ENCODE results near the gene S100A1. TPM values are rescaled to one million over a fixed set of nuclear protein-coding genes. Genes with fewer than 3 reads are reported as not detected.
A peak's percentile ranks its signal among the peaks of the same experiment; 100 is the strongest.

Gene S100A1
- total RNA-seq, 2 donors from 2014 or later, result not detected

- Mint-ChIP-seq H3K27me3 (no peaks in the 10 kb centered on the region), H3K4me3 (no peak overlapping the region), H3K27ac (peak overlapping the region; percentile 30), H3K9me3 (no peaks in the 10 kb centered on the region), H3K36me3 (ENCODE audit: low read depth) (no peaks in the 10 kb centered on the region), H3K4me1 (no peaks in the 10 kb centered on the region)
- no peak for ATAC-seq (replicated peaks)
Measured at GRCh38 chr1:153615406-153615805, 12.8 kb upstream of the S100A1 start.

- no peaks in the 10 kb centered on the region for H3K36me3 Mint-ChIP-seq (ENCODE audit: low read depth)
- no peak within 1 kb of the TSS for H3K4me3 Mint-ChIP-seq
- H3K4me1 Mint-ChIP-seq, result no peaks in the 10 kb centered on the region
- H3K27me3 Mint-ChIP-seq, result no peaks in the 10 kb centered on the region
- ATAC-seq (replicated peaks), result no peak
- H3K9me3 Mint-ChIP-seq, result no peaks in the 10 kb centered on the region
- peak within 1 kb of the TSS; percentile 68 for H3K27ac Mint-ChIP-seq
Measured at GRCh38 chr1:153616144-153616916, 11.9 kb upstream of the S100A1 start, which contains the start of gene S100A14. Gene S100A14 (minus strand): TSS chr1:153616325. CDS start chr1:153615858, 467 bp downstream.

- Mint-ChIP-seq H3K4me3 (no peak overlapping the region), H3K27me3 (no peaks in the 10 kb centered on the region), H3K27ac (peak overlapping the region; percentile 68), H3K36me3 (ENCODE audit: low read depth) (no peaks in the 10 kb centered on the region), H3K4me1 (no peaks in the 10 kb centered on the region), H3K9me3 (no peaks in the 10 kb centered on the region)
- no peak for ATAC-seq (replicated peaks)
Measured at GRCh38 chr1:153616917-153617311, 11.3 kb upstream of the S100A1 start.

DNA sequence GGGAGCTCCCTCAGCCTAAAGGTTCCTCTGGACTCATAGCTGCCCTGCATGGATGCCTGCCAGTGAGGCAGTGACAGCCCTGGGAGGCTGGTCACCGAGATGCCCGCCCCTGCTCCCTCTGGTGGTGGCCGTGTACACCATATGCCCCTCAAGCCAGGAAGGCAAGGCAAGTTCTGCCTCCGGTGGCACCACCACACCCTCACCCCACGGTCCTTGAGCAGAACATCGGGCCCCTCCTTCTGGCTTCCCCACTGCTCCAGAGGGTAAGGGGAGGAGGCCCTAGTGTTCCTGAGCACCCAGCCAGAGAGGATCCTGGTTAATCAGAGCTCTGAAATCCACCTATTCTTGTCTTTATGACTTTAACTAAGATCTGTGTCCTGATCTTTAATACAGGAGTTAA lies 10.6 kb upstream of the S100A1 start:
- no peaks in the 10 kb centered on the region for H3K4me1 Mint-ChIP-seq
- peak; percentile 97 for ATAC-seq (replicated peaks)

GRCh38 chr1:153619171-153619570 lies 9.1 kb upstream of the S100A1 start:
- H3K4me3 Mint-ChIP-seq, result no peak overlapping the region
- no peaks in the 10 kb centered on the region for H3K9me3 Mint-ChIP-seq
- H3K36me3 Mint-ChIP-seq (ENCODE audit: low read depth), result no peaks in the 10 kb centered on the region
- no peak for ATAC-seq (replicated peaks)
- H3K4me1 Mint-ChIP-seq, result no peaks in the 10 kb centered on the region
- no peaks in the 10 kb centered on the region for H3K27me3 Mint-ChIP-seq
- no peak overlapping the region for H3K27ac Mint-ChIP-seq

More for the DNA sequence above, 10.6 kb upstream of the S100A1 start:
- Mint-ChIP-seq H3K36me3 (ENCODE audit: low read depth) (no peaks in the 10 kb centered on the region), H3K4me3 (no peak overlapping the region), H3K9me3 (no peaks in the 10 kb centered on the region), H3K27ac (peak overlapping the region; percentile 50), H3K27me3 (no peaks in the 10 kb centered on the region)

DNA sequence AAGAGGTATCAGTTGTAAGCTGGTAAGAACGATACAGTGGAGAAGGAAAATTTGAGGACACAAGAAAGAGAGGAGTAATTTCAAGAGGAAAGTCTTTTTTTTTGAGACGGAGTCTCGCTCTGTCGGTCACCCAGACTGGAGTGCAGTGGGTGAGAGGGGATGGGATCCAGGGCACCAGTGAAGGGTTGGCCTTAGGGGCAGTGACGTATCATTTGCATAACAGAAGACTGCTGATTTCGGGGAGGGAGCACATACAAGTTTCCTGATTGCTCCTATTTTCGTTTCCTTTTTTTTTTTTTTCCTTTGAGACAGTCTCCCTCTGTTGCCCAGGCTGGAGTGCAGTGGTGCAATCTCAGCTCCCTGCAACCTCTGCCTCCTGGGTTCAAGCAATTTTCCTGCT lies 5.1 kb upstream of the S100A1 start:
- Mint-ChIP-seq H3K27me3 (no peaks in the 10 kb centered on the region), H3K4me1 (peaks cover 4% of the 10 kb centered on the region), H3K36me3 (ENCODE audit: low read depth) (no peaks in the 10 kb centered on the region), H3K4me3 (no peak overlapping the region), H3K9me3 (no peaks in the 10 kb centered on the region), H3K27ac (no peak overlapping the region)
- no peak for ATAC-seq (replicated peaks)

- Mint-ChIP-seq H3K4me3 (no peak overlapping the region), H3K27ac (no peak overlapping the region), H3K9me3 (no peaks in the 10 kb centered on the region), H3K4me1 (peaks cover 4% of the 10 kb centered on the region), H3K27me3 (no peaks in the 10 kb centered on the region), H3K36me3 (ENCODE audit: low read depth) (no peaks in the 10 kb centered on the region)
- ATAC-seq (replicated peaks), result no peak
Measured at GRCh38 chr1:153624965-153625611, 3.1 kb upstream of the S100A1 start.

GRCh38 chr1:153626477-153626903 lies 1.7 kb upstream of the S100A1 start:
- H3K4me3 Mint-ChIP-seq, result no peak overlapping the region
- peak overlapping the region; percentile 28 for H3K27ac Mint-ChIP-seq
- no peaks in the 10 kb centered on the region for H3K36me3 Mint-ChIP-seq (ENCODE audit: low read depth)
- H3K9me3 Mint-ChIP-seq, result no peaks in the 10 kb centered on the region
- H3K27me3 Mint-ChIP-seq, result no peaks in the 10 kb centered on the region
- H3K4me1 Mint-ChIP-seq, result peaks cover 10% of the 10 kb centered on the region
- no peak for ATAC-seq (replicated peaks)

GRCh38 chr1:153626904-153627714 lies 1.1 kb upstream of the S100A1 start, which contains the start of gene S100A13:
Gene S100A13 (minus strand): TSS chr1:153627505. CDS start chr1:153626472, 1,033 bp downstream.
- H3K4me1 Mint-ChIP-seq, result peaks cover 15% of the 10 kb centered on the region
- H3K4me3 Mint-ChIP-seq, result no peak within 1 kb of the TSS
- no peaks in the 10 kb centered on the region for H3K27me3 Mint-ChIP-seq
- peak within 1 kb of the TSS; percentile 28 for H3K27ac Mint-ChIP-seq
- H3K9me3 Mint-ChIP-seq, result no peaks in the 10 kb centered on the region
- ATAC-seq (replicated peaks), result no peak
- no peaks in the 10 kb centered on the region for H3K36me3 Mint-ChIP-seq (ENCODE audit: low read depth)

GRCh38 chr1:153628638-153629342 lies 556 bp downstream of the S100A1 start:
- H3K36me3 Mint-ChIP-seq (ENCODE audit: low read depth), result peaks cover 2% of the 10 kb centered on the region
- H3K4me3 Mint-ChIP-seq, result no peak overlapping the region
- H3K27me3 Mint-ChIP-seq, result no peaks in the 10 kb centered on the region
- H3K4me1 Mint-ChIP-seq, result peaks cover 24% of the 10 kb centered on the region
- no peak for ATAC-seq (replicated peaks)
- no peaks in the 10 kb centered on the region for H3K9me3 Mint-ChIP-seq
- H3K27ac Mint-ChIP-seq, result peak overlapping the region; percentile 78

GRCh38 chr1:153629343-153629665 lies 1.1 kb downstream of the S100A1 start:
- Mint-ChIP-seq H3K27me3 (no peaks in the 10 kb centered on the region), H3K36me3 (ENCODE audit: low read depth) (peaks cover 7% of the 10 kb centered on the region), H3K4me3 (no peak overlapping the region), H3K9me3 (no peaks in the 10 kb centered on the region), H3K27ac (peak overlapping the region; percentile 78), H3K4me1 (peaks cover 24% of the 10 kb centered on the region)
- no peak for ATAC-seq (replicated peaks)

- Mint-ChIP-seq H3K4me1 (peaks cover 24% of the 10 kb centered on the region), H3K4me3 (no peak overlapping the region), H3K27ac (peak overlapping the region; percentile 78), H3K27me3 (no peaks in the 10 kb centered on the region), H3K36me3 (ENCODE audit: low read depth) (peaks cover 14% of the 10 kb centered on the region), H3K9me3 (no peaks in the 10 kb centered on the region)
- no peak for ATAC-seq (replicated peaks)
Measured at GRCh38 chr1:153629971-153630370, 1.7 kb downstream of the S100A1 start.

DNA sequence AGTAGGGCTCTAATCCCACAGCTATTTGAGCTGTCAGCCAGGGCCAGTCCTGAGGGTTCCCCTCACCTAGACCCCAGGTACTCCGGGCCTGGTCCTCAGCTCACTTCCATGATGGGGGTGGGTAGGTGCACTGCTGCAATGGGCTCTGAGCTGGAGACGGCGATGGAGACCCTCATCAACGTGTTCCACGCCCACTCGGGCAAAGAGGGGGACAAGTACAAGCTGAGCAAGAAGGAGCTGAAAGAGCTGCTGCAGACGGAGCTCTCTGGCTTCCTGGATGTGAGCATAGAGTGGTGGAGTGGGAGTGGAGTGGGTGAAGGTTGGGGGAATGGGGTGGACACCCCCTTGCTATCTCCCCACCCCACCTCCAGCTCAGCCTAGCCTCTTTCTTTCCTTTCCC lies 2.1 kb downstream of the S100A1 start:
- H3K27ac Mint-ChIP-seq, result peak overlapping the region; percentile 39
- peaks cover 24% of the 10 kb centered on the region for H3K4me1 Mint-ChIP-seq
- ATAC-seq (replicated peaks), result no peak
- peaks cover 18% of the 10 kb centered on the region for H3K36me3 Mint-ChIP-seq (ENCODE audit: low read depth)
- H3K9me3 Mint-ChIP-seq, result no peaks in the 10 kb centered on the region
- H3K27me3 Mint-ChIP-seq, result no peaks in the 10 kb centered on the region
- peak overlapping the region; percentile 20 for H3K4me3 Mint-ChIP-seq

Data from activated T-helper 17 cell treated with anti-CD3 and anti-CD28 coated beads, Interleukin-2, amount 50 U/mL, for 72 hours (primary cell).